Lower leg skin (tissue), 3 donors: Measurements from ENCODE around the gene BNIP5.

Experiments used
- POLR2A ChIP-seq, 2 donors: fragments of 450-650 bp; IDR thresholded peaks; one replicate each; pipeline ENCODE4 v1.6.1; 2016 to 2017; ENCODE audit warnings: antibody characterized with exemption in 2 of 2, mild to moderate bottlenecking in 1 of 2, moderate library complexity in 1 of 2
- TF ChIP-seq, protein P1 (sequence below), 3 donors: fragments of 450-650 bp; IDR thresholded peaks; one replicate each; pipeline ENCODE4 v1.5.1; 2016; ENCODE audit warnings: antibody characterized with exemption in 3 of 3, mild to moderate bottlenecking in 3 of 3, moderate library complexity in 2 of 3

- TF ChIP-seq, protein P1, sequence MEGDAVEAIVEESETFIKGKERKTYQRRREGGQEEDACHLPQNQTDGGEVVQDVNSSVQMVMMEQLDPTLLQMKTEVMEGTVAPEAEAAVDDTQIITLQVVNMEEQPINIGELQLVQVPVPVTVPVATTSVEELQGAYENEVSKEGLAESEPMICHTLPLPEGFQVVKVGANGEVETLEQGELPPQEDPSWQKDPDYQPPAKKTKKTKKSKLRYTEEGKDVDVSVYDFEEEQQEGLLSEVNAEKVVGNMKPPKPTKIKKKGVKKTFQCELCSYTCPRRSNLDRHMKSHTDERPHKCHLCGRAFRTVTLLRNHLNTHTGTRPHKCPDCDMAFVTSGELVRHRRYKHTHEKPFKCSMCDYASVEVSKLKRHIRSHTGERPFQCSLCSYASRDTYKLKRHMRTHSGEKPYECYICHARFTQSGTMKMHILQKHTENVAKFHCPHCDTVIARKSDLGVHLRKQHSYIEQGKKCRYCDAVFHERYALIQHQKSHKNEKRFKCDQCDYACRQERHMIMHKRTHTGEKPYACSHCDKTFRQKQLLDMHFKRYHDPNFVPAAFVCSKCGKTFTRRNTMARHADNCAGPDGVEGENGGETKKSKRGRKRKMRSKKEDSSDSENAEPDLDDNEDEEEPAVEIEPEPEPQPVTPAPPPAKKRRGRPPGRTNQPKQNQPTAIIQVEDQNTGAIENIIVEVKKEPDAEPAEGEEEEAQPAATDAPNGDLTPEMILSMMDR (IDR thresholded peaks at IDR 0.05) = no peak
- no peak for TF ChIP-seq POLR2A (IDR thresholded peaks at IDR 0.05)
Observed at GRCh38 chr6:36285797-36286196, 50.9 kb downstream of the BNIP5 start.
